B cell (primary cell): Measurements from ENCODE around the gene CYP4F11.

Experiments
- CTCF ChIP-seq: fragments of 200-600 bp; IDR thresholded peaks from one replicate; pipeline ENCODE4 v1.8.0; 2022; ENCODE audit warnings: antibody characterized with exemption, mild to moderate bottlenecking
- EZH2 ChIP-seq: IDR thresholded peaks from 2 replicates; pipeline ENCODE4 v1.6.1; 2012; ENCODE audit warnings: borderline replicate concordance, low read depth, mild to moderate bottlenecking, moderate library complexity, low read length; ENCODE audit not compliant: insufficient read depth, poor library complexity, severe bottlenecking

- TF ChIP-seq CTCF, result no peak
- TF ChIP-seq EZH2, result no peak
These were observed 32.1 kb downstream of the CYP4F11 start for GRCh38 chr19:15902254-15902653.
